ENCODE results near the gene SDK1.

- TF ChIP-seq FOS (IDR thresholded peaks at IDR 0.05; ENCODE audit: borderline replicate concordance, extremely low read depth, insufficient read length) (no peak), BRCA1 (IDR thresholded peaks at IDR 0.05; ENCODE audit: low read depth, low read length) (no peak), BACH1 (IDR thresholded peaks at IDR 0.05; ENCODE audit: borderline replicate concordance) (no peak), POLR2A (IDR thresholded peaks at IDR 0.05; ENCODE audit: low read depth, low read length) (no peak), NFIC (IDR thresholded peaks at IDR 0.05; ENCODE audit: low read depth, low read length) (no peak), STAT1 (conservative IDR thresholded peaks at IDR 0.05) (no peak), RAD21 (IDR thresholded peaks at IDR 0.05; ENCODE audit: insufficient read depth, low read depth, low read length) (no peak)
- TF ChIP-seq, protein P1, sequence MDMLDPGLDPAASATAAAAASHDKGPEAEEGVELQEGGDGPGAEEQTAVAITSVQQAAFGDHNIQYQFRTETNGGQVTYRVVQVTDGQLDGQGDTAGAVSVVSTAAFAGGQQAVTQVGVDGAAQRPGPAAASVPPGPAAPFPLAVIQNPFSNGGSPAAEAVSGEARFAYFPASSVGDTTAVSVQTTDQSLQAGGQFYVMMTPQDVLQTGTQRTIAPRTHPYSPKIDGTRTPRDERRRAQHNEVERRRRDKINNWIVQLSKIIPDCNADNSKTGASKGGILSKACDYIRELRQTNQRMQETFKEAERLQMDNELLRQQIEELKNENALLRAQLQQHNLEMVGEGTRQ (IDR thresholded peaks at IDR 0.05; ENCODE audit: borderline replicate concordance, low read depth, low read length) = no peak
- TF ChIP-seq, protein P2, sequence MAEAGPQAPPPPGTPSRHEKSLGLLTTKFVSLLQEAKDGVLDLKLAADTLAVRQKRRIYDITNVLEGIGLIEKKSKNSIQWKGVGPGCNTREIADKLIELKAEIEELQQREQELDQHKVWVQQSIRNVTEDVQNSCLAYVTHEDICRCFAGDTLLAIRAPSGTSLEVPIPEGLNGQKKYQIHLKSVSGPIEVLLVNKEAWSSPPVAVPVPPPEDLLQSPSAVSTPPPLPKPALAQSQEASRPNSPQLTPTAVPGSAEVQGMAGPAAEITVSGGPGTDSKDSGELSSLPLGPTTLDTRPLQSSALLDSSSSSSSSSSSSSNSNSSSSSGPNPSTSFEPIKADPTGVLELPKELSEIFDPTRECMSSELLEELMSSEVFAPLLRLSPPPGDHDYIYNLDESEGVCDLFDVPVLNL (IDR thresholded peaks at IDR 0.05; ENCODE audit: low read depth, low read length) = no peak
Observed at GRCh38 chr7:3805151-3805550, 504.1 kb downstream of the SDK1 start.

Measured in GM12878 (cell line).